ACC112 (cell line): ENCODE results near the gene DMAC2L.

Experiments
- H2AFZ ChIP-seq: fragments of 200-600 bp; sonication (generic); one replicate; pipeline ENCODE4 v1.6.0; 2017; ENCODE audit warnings: antibody characterized with exemption, low read length; ENCODE audit not compliant: unreplicated experiment
- H3K27ac ChIP-seq: fragments of 200-600 bp; sonication (generic); 2 replicates; pipeline ENCODE4 v1.5.1; 2014; ENCODE audit warnings: low read depth, mild to moderate bottlenecking, antibody characterized with exemption, low read length, moderate library complexity
- H3K27me3 ChIP-seq: fragments of 200-600 bp; sonication (generic); 2 replicates; pipeline ENCODE4 v1.6.1; 2014; ENCODE audit warnings: mild to moderate bottlenecking, antibody characterized with exemption, low read length, moderate library complexity, mixed read lengths; ENCODE audit not compliant: insufficient read depth
- H3K36me3 ChIP-seq: fragments of 200-600 bp; sonication (generic); 2 replicates; pipeline ENCODE4 v1.6.1; 2016; ENCODE audit warnings: mild to moderate bottlenecking, antibody characterized with exemption, low read length, moderate library complexity, mixed read lengths; ENCODE audit not compliant: insufficient read depth
- H3K4me1 ChIP-seq: fragments of 200-600 bp; sonication (generic); one replicate; pipeline ENCODE4 v1.6.1; 2016; ENCODE audit warnings: low read length, mixed read lengths; ENCODE audit not compliant: insufficient read depth, unreplicated experiment, control insufficient read depth
- H3K4me3 ChIP-seq: fragments of 200-600 bp; sonication (generic); 2 replicates; pipeline ENCODE4 v1.5.1; 2014; ENCODE audit warnings: mild to moderate bottlenecking, low read depth, low read length
- H3K79me2 ChIP-seq: fragments of 200-600 bp; sonication (generic); one replicate; pipeline ENCODE4 v1.6.0; 2016; ENCODE audit warnings: low read length; ENCODE audit not compliant: control insufficient read depth, unreplicated experiment, insufficient read depth

DMAC2L gene

DNA sequence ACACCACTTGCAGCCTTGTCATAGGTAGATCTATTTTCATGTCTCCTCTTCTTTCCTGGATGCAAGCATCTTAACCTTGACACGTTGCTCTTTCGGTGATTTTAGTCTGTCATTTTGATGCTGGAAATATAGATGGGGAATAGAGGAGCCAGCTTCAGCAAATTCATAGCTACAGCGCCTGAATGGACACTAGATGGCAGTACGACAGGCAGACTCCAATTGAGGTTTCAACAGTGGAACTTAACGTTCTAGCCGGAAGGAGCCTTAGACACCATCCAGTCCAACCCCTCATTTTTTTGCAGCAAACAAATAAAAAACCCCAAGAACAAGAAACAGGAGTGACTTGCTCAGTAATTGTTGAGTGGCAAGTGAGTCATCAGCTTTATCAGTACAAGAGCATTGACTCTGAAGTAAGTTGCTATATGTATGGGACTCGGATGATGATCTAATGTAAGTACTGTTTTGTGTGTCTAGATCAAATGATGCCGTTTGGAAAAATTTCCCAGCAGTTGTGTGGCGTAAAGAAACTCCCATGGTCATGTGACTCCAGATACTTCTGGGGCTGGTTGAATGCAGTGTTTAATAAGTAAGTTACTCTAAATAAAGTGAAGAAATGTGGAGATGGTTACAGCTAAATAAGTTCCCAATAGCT is 9.0 kb downstream of the DMAC2L start:
- Histone ChIP-seq H3K27ac (peak overlapping the region; percentile 100), H3K27me3 (no peaks in the 10 kb centered on the region), H3K4me3 (peak overlapping the region; percentile 68), H3K4me1 (peaks cover 30% of the 10 kb centered on the region), H3K79me2 (peaks cover 15% of the 10 kb centered on the region), H2AFZ (peak overlapping the region; percentile 94), H3K36me3 (peaks cover 3% of the 10 kb centered on the region; the same call in 1 of the 2 replicates)

GRCh38 chr14:50331596-50331995 is 19.5 kb downstream of the DMAC2L start:
- H3K79me2 ChIP-seq, result no peaks in the 10 kb centered on the region
- H3K4me1 ChIP-seq, result peaks cover 22% of the 10 kb centered on the region
- H3K27ac ChIP-seq, result no peak overlapping the region
- H3K27me3 ChIP-seq, result no peaks in the 10 kb centered on the region
- H3K36me3 ChIP-seq, result no peaks in the 10 kb centered on the region
- no peak overlapping the region for H2AFZ ChIP-seq
- H3K4me3 ChIP-seq, result no peak overlapping the region

DNA sequence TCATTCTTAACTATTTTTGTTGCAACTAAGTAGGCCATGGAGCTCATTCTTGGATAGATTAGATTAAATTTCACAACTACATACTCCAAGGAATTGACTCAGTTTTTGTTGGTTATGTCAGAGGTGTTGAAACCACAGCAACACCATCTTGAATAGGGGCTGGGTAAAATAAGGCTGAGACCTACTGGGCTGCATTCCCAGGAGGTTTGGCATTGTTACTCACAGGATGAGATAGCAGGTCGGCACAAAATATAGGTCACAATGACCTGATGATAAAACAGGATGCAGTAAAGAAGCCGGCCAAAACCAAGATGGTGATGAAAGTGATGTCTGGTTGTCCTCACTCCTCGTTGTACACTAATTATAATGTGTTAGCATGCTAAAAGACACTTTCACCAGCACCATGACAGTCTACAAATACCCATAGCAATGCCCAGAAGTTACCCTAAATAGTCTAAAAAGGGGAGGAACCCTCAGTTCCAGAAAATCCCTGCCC is 20.9 kb downstream of the DMAC2L start:
- no peaks in the 10 kb centered on the region for H3K27me3 ChIP-seq
- H2AFZ ChIP-seq, result no peak overlapping the region
- no peaks in the 10 kb centered on the region for H3K36me3 ChIP-seq
- peak overlapping the region; percentile 64 for H3K27ac ChIP-seq
- H3K4me3 ChIP-seq, result no peak overlapping the region
- peaks cover 22% of the 10 kb centered on the region for H3K4me1 ChIP-seq
- H3K79me2 ChIP-seq, result no peaks in the 10 kb centered on the region

- H3K27ac ChIP-seq, result no peak overlapping the region
- H3K27me3 ChIP-seq, result no peaks in the 10 kb centered on the region
- no peaks in the 10 kb centered on the region for H3K36me3 ChIP-seq
Observed at GRCh38 chr14:50334211-50334610, 22.1 kb downstream of the DMAC2L start.

DNA sequence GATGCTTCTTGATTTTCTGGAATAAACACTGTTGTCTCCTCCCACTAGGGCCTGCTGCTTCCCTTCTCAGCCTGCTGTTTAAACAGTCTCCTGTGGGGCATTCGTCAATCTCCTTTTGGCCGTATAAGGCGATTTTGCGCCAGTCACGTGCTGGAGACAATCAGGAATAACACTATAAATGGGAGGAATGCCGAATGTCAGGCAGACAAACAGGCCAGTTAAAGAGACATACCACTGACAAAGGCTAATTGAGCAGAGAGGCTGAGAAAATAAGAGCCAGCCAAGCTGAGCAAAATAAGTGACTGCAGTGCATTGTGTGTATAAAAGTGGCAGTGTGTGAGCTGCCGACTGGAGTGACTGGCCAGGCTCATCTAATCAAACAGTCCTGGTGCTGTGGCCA is 23.3 kb downstream of the DMAC2L start:
- Histone ChIP-seq H3K4me1 (peaks cover 22% of the 10 kb centered on the region), H3K4me3 (no peak overlapping the region), H3K36me3 (no peaks in the 10 kb centered on the region), H2AFZ (no peak overlapping the region), H3K27ac (no peak overlapping the region), H3K27me3 (no peaks in the 10 kb centered on the region), H3K79me2 (no peaks in the 10 kb centered on the region)

More at GRCh38 chr14:50334211-50334610, 22.1 kb downstream of the DMAC2L start:
- Histone ChIP-seq H3K79me2 (no peaks in the 10 kb centered on the region), H2AFZ (no peak overlapping the region), H3K4me3 (no peak overlapping the region), H3K4me1 (peaks cover 22% of the 10 kb centered on the region)

DNA sequence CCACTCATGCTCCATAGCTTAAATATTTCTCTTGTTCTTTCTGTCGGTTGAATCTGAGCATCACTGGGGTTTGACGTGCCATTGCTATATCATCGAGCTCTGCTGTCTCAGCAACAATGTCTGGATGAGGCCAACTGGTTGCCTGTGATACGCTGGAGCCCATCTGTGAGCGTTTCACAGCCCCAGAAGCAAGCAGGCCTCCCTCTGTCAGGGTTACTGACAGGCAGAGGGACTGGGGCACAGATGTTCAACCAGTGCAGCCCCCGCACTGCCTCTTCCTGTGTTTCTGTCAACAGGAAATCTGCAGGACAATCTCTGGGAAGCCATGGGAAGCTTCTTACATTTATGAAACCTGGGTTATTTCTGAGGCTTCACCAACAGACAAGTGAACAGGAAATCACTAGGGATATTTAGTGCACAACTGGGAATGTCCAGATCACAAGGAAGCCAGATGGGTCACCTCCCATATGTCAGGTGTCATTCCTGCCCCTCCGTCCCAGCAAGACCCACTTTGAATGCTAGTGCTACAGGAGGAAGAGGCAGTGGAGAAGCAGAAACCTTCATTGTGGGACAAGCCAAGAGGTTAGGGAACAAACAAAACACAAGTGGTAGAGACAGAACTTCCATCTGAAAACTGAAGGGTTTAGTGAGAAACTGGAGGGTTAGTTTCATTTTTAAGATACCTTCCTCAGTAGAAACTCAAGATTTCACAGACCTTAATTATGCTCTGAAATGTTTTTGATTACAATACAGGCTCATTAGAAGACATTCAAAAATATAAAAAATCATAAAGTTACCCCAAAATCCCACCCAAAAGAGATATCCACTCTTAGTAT is 24.1 kb downstream of the DMAC2L start:
- no peaks in the 10 kb centered on the region for H3K27me3 ChIP-seq
- H3K4me3 ChIP-seq, result no peak overlapping the region
- peaks cover 22% of the 10 kb centered on the region for H3K4me1 ChIP-seq
- H3K36me3 ChIP-seq, result no peaks in the 10 kb centered on the region
- H3K79me2 ChIP-seq, result no peaks in the 10 kb centered on the region
- no peak overlapping the region for H2AFZ ChIP-seq
- no peak overlapping the region for H3K27ac ChIP-seq

- H3K79me2 ChIP-seq, result no peaks in the 10 kb centered on the region
- no peak overlapping the region for H2AFZ ChIP-seq
- no peak overlapping the region for H3K27ac ChIP-seq
- no peaks in the 10 kb centered on the region for H3K27me3 ChIP-seq
- no peak overlapping the region for H3K4me3 ChIP-seq
- H3K4me1 ChIP-seq, result peaks cover 20% of the 10 kb centered on the region
- no peaks in the 10 kb centered on the region for H3K36me3 ChIP-seq
Observed at GRCh38 chr14:50338587-50338986, 26.5 kb downstream of the DMAC2L start.

DNA sequence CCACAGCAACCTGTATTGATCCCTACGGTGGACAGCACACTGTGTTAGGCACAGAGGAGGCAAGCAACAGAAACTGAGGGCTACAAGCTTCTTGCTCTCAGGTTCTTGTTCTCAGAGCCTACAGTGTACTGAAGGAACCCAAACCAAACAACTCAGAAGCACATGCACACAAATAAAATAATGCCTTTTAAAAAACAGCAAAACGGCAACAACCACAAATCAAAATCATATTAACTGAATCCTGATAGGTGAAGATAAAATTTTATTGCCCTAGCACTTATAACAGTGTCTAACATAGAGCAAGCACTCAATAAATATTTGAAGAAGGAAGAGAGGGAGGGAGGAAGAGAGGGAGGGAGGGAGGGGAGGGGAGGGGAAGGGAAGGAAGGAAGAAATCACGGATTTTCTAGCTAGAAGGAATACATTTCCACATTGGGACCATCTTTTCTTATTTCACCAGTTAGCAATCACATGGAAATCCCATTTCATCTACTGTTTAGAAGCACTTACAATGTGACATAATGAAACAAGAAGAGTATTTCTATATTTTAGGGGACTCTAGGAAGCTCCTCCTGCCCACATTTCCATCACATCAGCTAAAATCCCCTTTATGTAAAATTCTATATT is 27.2 kb downstream of the DMAC2L start:
- Histone ChIP-seq H3K4me3 (no peak overlapping the region), H2AFZ (no peak overlapping the region), H3K27ac (no peak overlapping the region), H3K4me1 (peaks cover 28% of the 10 kb centered on the region), H3K79me2 (no peaks in the 10 kb centered on the region), H3K36me3 (no peaks in the 10 kb centered on the region), H3K27me3 (no peaks in the 10 kb centered on the region)

DNA sequence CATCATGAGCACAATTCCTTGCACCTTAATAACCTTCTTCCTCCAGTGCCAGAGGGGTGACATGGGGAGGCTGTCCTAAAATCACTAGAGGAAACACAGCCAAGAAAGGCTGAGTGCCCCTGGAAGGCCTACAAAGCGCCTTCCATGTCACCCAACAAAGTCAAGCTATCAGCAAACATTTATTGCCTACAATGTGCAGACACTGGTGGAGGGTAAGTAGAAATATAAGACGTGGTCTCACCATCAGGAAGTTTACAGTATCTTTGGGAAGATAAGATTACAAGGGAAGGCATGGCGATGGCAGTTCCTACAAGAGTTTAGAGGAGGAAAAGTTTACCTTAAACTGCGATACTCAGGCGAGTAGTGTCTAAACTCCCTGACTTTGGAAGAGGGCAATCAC is 27.9 kb downstream of the DMAC2L start:
- Histone ChIP-seq H3K27me3 (no peaks in the 10 kb centered on the region), H3K36me3 (no peaks in the 10 kb centered on the region), H3K27ac (no peak overlapping the region), H3K79me2 (no peaks in the 10 kb centered on the region), H3K4me1 (peaks cover 35% of the 10 kb centered on the region), H3K4me3 (no peak overlapping the region), H2AFZ (no peak overlapping the region)

DNA sequence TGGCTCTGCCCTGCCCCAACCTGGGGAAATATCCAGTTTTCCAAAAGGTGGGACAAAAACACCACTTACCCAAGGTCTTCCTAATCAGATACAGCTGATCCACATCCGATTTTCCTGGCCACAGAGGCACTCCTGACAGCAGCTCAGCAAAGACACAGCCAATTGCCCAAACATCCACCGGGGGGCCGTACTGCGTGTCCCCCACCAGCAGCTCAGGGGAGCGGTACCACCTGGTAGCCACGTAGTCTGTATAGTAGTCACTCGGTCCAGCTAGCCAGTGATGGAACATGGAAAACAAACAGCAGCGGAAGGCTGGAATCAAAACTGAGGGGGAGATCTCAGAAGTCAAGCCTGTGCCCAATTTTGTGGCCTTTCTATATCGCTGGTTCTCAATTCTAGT is 28.8 kb downstream of the DMAC2L start:
- Histone ChIP-seq H3K36me3 (no peaks in the 10 kb centered on the region), H3K27me3 (no peaks in the 10 kb centered on the region), H3K4me1 (peaks cover 36% of the 10 kb centered on the region), H2AFZ (no peak overlapping the region), H3K4me3 (no peak overlapping the region), H3K79me2 (no peaks in the 10 kb centered on the region), H3K27ac (no peak overlapping the region)
